ENCODE results near the gene RPS6KL1. TPM values are rescaled to one million over a fixed set of nuclear protein-coding genes. Genes with fewer than 3 reads are reported as not detected.

Gene RPS6KL1
- total and polyA plus RNA-seq, 4 donors: 1.1 to 5.9 (median 3.8) TPM

DNA sequence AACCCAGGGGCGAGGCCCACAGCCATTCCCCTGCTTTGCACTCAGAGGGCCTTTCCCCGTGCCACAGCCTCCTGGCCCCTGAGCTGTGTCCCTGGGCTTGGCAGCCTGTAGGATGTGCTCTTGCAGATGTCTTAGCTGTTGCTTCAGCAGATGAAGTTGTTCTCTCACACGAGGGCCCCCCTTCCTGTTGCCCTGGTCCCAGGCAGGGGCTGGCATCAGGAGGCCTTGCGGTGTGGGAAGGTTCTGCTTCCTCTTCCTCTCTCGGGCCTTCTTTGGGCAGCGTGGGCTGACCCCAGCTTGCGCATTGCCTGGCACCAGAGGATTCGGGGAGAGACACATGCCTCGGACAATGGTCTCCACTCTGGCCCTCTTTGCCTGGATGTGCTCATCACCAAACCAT, 59.8 kb downstream of the RPS6KL1 start:
- H3K4me1 ChIP-seq (ENCODE audit: control insufficient read depth in 4 of 4, insufficient read depth in 4 of 4, low read length in 3 of 4): no peaks in the 10 kb centered on the region
- no peaks in the 10 kb centered on the region for H3K9me3 ChIP-seq (ENCODE audit: control insufficient read depth in 4 of 4, low read length in 3 of 4)
- no peaks in the 10 kb centered on the region for H3K27me3 ChIP-seq (ENCODE audit: control insufficient read depth in 4 of 4, insufficient read depth in 4 of 4, low read length in 3 of 4)
- TF ChIP-seq YY1 (IDR thresholded peaks at IDR 0.05) (no peak), JUND (IDR thresholded peaks at IDR 0.05) (no peak), GABPA (IDR thresholded peaks at IDR 0.05 in 1 of 2, conservative IDR thresholded peaks at IDR 0.05 in 1 of 2) (no peak)
- TF ChIP-seq, protein P1, sequence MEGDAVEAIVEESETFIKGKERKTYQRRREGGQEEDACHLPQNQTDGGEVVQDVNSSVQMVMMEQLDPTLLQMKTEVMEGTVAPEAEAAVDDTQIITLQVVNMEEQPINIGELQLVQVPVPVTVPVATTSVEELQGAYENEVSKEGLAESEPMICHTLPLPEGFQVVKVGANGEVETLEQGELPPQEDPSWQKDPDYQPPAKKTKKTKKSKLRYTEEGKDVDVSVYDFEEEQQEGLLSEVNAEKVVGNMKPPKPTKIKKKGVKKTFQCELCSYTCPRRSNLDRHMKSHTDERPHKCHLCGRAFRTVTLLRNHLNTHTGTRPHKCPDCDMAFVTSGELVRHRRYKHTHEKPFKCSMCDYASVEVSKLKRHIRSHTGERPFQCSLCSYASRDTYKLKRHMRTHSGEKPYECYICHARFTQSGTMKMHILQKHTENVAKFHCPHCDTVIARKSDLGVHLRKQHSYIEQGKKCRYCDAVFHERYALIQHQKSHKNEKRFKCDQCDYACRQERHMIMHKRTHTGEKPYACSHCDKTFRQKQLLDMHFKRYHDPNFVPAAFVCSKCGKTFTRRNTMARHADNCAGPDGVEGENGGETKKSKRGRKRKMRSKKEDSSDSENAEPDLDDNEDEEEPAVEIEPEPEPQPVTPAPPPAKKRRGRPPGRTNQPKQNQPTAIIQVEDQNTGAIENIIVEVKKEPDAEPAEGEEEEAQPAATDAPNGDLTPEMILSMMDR (IDR thresholded peaks at IDR 0.05; ENCODE audit: low read depth, low read length, missing input control): no peak
- no peak for DNase-seq (ENCODE audit: low spot score)
- no peak overlapping the region for H3K27ac ChIP-seq (ENCODE audit: low read depth in 1 of 2, low read length in 2 of 2)
- no peak overlapping the region for H3K9ac ChIP-seq (ENCODE audit: low read depth in 1 of 2, low read length in 2 of 2)
- 81% methylated on average over 9 of the region's 9 CpGs for WGBS
- no peak overlapping the region for H3K4me3 ChIP-seq (ENCODE audit: low read depth in 1 of 3, low read length in 3 of 3)
- no peaks in the 10 kb centered on the region for H3K36me3 ChIP-seq (ENCODE audit: control insufficient read depth in 4 of 4, insufficient read depth in 3 of 4, low read depth in 1 of 4, low read length in 3 of 4)

DNA sequence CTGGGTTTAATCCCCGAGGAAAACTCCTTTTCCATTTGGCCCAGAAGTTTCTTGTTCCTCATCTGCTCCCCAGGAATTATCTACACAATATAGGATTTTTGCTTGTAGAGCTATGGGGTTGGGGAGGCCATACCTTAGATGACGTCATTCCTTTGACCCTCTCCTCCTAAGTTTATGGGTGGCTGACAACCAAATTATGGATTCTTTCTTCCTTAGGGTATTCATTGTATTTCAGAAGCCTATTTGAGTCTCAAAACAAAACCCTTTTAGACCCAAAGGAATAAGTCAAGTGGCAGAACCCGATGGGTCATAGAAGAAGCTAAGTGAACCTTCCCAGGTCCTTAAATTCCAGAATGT, 61.3 kb downstream of the RPS6KL1 start:
- H3K9ac ChIP-seq (ENCODE audit: low read depth in 1 of 2, low read length in 2 of 2): no peak overlapping the region
- no peak for DNase-seq (ENCODE audit: low spot score)
- no peaks in the 10 kb centered on the region for H3K27me3 ChIP-seq (ENCODE audit: control insufficient read depth in 4 of 4, insufficient read depth in 4 of 4, low read length in 3 of 4)
- H3K36me3 ChIP-seq (ENCODE audit: control insufficient read depth in 4 of 4, insufficient read depth in 3 of 4, low read depth in 1 of 4, low read length in 3 of 4): no peaks in the 10 kb centered on the region
- no peak overlapping the region for H3K4me3 ChIP-seq (ENCODE audit: low read depth in 1 of 3, low read length in 3 of 3)
- TF ChIP-seq HNF4A (conservative IDR thresholded peaks at IDR 0.05) (no peak), JUND (IDR thresholded peaks at IDR 0.05) (no peak), RAD21 (IDR thresholded peaks at IDR 0.05) (no peak), RXRA (IDR thresholded peaks at IDR 0.05) (no peak), SP1 (IDR thresholded peaks at IDR 0.05) (no peak), FOXA2 (IDR thresholded peaks at IDR 0.05) (no peak), GABPA (IDR thresholded peaks at IDR 0.05 in 1 of 2, conservative IDR thresholded peaks at IDR 0.05 in 1 of 2) (no peak), YY1 (IDR thresholded peaks at IDR 0.05) (no peak), EGR1 (IDR thresholded peaks at IDR 0.05; ENCODE audit: low read depth in 2 of 2) (no peak), FOXA1 (IDR thresholded peaks at IDR 0.05) (no peak)
- TF ChIP-seq, protein P2, sequence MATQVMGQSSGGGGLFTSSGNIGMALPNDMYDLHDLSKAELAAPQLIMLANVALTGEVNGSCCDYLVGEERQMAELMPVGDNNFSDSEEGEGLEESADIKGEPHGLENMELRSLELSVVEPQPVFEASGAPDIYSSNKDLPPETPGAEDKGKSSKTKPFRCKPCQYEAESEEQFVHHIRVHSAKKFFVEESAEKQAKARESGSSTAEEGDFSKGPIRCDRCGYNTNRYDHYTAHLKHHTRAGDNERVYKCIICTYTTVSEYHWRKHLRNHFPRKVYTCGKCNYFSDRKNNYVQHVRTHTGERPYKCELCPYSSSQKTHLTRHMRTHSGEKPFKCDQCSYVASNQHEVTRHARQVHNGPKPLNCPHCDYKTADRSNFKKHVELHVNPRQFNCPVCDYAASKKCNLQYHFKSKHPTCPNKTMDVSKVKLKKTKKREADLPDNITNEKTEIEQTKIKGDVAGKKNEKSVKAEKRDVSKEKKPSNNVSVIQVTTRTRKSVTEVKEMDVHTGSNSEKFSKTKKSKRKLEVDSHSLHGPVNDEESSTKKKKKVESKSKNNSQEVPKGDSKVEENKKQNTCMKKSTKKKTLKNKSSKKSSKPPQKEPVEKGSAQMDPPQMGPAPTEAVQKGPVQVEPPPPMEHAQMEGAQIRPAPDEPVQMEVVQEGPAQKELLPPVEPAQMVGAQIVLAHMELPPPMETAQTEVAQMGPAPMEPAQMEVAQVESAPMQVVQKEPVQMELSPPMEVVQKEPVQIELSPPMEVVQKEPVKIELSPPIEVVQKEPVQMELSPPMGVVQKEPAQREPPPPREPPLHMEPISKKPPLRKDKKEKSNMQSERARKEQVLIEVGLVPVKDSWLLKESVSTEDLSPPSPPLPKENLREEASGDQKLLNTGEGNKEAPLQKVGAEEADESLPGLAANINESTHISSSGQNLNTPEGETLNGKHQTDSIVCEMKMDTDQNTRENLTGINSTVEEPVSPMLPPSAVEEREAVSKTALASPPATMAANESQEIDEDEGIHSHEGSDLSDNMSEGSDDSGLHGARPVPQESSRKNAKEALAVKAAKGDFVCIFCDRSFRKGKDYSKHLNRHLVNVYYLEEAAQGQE (IDR thresholded peaks at IDR 0.05): no peak
- TF ChIP-seq, protein P3, sequence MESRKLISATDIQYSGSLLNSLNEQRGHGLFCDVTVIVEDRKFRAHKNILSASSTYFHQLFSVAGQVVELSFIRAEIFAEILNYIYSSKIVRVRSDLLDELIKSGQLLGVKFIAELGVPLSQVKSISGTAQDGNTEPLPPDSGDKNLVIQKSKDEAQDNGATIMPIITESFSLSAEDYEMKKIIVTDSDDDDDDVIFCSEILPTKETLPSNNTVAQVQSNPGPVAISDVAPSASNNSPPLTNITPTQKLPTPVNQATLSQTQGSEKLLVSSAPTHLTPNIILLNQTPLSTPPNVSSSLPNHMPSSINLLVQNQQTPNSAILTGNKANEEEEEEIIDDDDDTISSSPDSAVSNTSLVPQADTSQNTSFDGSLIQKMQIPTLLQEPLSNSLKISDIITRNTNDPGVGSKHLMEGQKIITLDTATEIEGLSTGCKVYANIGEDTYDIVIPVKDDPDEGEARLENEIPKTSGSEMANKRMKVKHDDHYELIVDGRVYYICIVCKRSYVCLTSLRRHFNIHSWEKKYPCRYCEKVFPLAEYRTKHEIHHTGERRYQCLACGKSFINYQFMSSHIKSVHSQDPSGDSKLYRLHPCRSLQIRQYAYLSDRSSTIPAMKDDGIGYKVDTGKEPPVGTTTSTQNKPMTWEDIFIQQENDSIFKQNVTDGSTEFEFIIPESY (IDR thresholded peaks at IDR 0.05): no peak
- TF ChIP-seq, protein P4, sequence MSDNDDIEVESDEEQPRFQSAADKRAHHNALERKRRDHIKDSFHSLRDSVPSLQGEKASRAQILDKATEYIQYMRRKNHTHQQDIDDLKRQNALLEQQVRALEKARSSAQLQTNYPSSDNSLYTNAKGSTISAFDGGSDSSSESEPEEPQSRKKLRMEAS (IDR thresholded peaks at IDR 0.05): no peak
- TF ChIP-seq, protein P1 (IDR thresholded peaks at IDR 0.05; ENCODE audit: low read depth, low read length, missing input control): no peak
- TF ChIP-seq, protein P5, sequence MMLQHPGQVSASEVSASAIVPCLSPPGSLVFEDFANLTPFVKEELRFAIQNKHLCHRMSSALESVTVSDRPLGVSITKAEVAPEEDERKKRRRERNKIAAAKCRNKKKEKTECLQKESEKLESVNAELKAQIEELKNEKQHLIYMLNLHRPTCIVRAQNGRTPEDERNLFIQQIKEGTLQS (IDR thresholded peaks at IDR 0.05): no peak
- H3K9me3 ChIP-seq (ENCODE audit: control insufficient read depth in 4 of 4, low read length in 3 of 4): no peaks in the 10 kb centered on the region
- no peaks in the 10 kb centered on the region for H3K4me1 ChIP-seq (ENCODE audit: control insufficient read depth in 4 of 4, insufficient read depth in 4 of 4, low read length in 3 of 4)
- 72% methylated on average over 3 of the region's 3 CpGs for WGBS
- H3K27ac ChIP-seq (ENCODE audit: low read depth in 1 of 2, low read length in 2 of 2): no peak overlapping the region
